Activated CD8-positive, alpha-beta memory T cell treated with anti-CD3 and anti-CD28 coated beads, Interleukin-2, amount 50 U/mL, for 4 hours (primary cell): ENCODE measurements around the gene CTXN2.
A peak's percentile ranks its signal among the peaks of the same experiment; 100 is the strongest.

Source experiments
- DNase-seq: peaks from one replicate; pipeline ENCODE4 v3.0.0-alpha.2; 2020

The CTXN2 gene

DNA sequence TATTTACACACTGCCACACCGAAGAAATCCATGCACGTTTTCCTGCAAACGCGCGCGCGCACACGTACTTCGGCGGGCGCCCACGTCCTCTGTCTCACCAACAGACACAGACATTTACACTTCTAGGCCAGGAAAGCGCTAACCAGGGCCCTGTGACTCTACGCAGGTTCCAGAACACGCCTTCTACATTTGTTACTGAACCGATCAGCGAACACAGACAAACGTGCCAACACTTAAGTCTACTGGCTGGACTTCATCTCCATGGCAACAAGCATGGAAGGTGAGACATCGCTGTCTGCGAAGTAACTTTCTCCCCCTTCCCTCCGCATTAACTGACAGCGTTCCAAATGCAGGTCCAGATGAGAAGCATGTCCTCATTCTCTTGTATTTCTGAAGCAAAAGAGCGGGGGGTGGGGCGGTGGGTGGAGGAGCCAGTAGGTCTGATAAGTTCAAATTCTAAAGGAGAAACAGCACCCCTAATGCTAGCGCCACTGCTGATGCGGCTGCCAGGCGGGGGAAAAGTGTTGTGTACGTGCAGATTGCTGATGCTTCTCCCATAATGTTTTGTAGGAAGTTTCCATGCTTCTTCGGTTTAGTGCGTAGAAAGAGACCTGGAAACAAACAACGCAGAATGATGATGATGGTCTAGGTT, at the start of gene CTXN2:
Gene CTXN2, plus strand, starts transcription at position 92 of the 652 bp plus-strand sequence. CDS start 9,636 bp downstream, outside the sequence.
- no peak for DNase-seq

DNA sequence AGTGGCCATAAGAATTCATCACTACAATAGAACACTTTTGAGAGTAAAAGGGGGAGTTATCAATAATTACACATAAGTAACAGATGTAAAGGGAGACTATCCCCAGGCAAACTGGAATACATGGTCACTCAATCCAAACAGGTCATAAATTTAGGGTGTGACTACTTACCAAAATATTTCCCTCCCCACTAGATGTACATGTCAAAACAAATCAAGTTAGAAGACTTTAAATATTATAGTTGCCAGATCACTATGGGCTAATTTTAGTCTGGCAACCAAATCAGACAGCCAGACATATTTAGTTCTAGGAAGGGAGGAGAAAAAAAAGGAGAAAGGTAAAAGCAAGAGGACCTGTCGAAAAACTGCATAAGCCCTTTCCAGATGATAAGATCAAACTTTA, 47.6 kb upstream of the CTXN2 start:
- DNase-seq = no peak

DNA sequence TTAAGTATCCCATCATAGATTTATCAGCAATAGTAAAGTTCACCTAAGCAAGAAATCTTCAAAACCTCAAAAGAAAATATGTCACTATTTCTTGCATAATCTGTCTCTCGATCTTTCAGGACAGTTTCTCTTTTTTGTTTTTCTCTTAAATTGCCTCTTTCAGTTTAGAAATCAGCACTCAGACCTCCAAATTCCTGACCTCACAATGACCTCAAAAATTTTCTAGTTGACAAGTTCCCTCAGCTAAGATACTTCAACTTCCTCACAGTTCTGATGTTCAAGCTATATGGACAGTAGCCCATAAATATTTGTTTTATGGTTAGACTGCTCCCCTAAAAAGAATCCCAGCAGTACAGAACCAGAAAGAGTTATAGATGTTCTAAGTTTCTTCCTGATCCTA, 46.6 kb upstream of the CTXN2 start:
- no peak for DNase-seq

DNA sequence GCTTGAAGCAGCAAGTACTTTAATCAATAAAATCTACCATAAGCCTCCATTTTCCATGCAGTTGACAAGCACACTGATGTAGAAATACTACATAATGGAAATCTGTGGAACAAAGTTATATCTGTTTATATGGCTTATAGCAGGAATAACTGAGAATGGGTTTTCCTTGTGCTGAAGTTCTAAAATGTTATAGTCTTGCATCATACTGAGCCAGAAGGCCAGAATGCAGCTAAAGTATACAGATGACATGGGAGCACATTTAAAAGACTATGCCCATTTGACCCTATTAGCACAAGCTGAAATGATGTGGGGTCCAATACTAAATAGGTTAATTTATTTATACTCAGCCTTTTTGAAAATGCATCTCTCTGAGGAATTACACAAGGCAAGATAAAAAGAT, 45.5 kb upstream of the CTXN2 start:
- no peak for DNase-seq

DNA sequence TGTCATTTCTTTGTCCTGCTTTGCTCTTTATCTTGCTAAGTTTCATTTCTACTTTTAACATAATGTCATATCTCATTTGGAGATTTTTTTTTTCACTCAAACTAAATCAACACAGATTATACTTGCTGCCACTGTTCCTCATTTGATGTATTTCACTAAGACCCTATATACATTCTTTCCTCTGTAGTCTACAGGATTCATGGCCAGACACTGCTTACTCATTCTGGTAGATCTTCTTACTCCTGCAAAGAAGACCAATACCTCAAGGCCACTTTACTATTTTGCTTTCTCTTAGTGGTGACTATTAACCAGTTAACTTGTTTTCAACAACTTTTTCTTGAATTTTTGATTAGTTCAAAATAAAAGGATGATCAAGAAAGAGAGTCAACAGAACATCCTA, 44.1 kb upstream of the CTXN2 start:
- no peak for DNase-seq

DNA sequence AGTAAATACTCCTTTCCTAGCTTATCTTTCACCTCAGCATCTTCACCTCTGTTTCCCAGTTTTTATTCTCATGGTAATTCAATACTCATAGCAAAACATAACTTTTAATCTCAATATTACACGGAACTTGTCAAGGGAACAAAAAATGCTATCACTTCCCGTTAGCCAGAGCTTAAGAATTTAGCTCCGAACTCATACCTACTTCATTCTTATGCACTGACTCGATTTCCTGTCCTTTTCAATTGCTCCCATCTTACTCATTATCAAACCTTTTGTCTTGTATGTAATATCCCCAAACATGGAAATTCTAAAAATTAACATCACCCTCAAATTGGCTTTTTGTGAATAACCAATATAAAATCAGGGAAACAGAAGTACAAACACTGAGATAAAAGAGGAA, 41.6 kb upstream of the CTXN2 start:
- no peak for DNase-seq

DNA sequence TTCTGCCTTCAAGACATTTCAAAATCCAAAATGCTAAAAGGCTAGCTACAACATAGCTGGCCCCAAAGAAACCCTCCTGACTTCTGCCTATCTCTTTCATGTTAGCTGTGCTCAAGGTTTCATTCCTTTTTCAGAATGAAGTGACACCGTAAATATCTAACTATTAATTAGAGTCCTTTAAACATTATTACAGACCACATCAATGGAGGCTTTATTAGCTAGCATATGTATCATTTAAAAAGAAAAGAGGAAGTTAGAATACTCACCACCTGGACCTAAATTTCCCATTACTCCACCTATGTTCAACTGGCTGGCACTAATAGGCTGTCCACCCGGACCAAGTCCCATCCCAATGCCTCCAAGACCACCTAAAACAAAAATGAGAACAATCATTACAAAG, 37.9 kb upstream of the CTXN2 start:
- DNase-seq = no peak

DNA sequence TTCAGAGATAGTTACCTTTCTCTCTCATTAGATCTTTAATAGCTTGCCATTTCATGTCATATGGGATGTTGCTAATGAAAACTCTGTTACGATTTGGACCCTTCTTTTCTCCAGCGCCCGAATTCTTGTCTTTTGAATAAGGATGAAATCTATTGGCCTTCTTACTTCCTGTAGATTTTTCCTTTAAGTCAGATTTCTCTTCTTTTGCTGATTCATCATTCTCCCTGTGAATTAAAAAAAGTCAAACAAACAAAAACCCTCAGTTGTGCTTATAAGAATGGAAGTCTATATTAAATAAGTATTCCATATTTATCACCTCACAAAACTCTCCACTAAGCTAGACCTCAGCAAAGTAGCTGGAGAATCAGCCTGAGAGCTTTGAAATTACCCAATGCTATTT, 22.8 kb upstream of the CTXN2 start:
- no peak for DNase-seq

DNA sequence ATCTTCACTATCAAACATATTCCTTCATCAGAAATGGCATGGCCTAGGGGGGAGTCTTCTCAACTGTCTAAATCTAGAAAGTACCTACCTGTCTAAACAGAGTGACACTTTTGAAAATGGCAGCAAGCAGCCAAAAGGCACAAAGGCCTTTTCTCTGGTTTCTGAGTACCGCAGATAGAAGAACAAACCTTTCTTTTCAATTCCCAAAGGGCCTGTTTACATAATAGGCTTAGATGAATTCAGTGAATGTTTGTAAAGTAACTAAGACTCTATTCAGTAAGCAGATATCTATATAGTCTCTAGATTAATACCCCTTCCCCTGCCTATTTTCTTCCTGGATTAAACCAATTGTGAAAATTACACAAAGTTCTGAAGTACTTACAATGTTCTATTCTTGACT, 20.5 kb upstream of the CTXN2 start:
- no peak for DNase-seq

DNA sequence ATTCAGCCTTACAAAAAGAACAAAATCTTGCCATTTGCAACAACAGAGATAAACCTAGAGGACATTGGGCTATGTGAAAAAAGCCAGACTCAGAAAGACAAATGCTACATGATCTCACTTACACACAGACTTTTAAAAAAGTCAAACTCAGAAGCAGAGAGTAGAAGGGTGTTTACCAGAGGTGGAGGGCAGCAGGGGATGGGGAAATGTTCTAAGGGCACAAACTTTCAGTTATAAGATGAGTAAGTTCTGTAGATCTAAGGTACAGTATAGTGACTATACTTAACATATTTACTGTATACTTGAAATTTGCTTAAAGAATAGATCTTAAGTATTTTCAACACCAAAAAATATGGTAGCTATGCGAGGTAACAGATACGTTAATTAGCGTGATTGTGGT, 16.3 kb upstream of the CTXN2 start:
- no peak for DNase-seq

DNA sequence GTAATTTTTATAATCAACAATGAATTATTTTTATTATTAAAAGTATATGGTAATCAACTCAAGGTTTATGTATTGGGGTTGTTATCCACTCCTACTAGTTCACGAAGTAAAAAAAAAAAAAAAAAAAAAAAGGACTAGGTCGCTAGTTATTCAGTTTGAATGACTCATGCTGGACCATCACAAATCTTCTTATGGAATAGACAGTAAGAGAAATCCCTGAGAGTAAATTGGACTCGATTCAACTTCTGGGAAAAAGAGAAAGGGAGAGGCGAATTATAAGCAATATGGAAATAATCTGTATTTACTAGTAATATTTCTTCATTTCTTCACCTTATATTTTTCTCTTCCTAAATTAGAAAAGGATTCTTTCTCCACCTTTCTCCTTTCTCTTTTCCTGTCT, 15.4 kb upstream of the CTXN2 start:
- no peak for DNase-seq

DNA sequence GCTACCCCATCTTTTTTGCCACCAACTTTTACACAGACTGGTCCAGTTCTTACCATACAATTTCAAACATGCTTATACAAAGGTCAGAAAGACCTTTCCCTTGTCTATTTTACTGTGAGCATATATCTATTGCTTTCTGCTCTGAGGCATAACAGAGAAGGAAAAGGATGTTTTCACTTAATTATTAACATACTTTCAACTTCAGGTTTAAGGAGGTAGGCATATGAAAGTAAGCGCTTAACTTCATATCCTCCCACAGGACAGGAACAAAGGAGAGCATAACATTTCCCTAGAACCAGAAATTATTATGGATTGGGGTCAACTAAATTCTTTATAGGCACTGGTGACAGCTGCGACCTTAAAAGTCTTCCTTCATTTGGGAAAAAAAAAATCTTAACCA, 14.5 kb upstream of the CTXN2 start:
- DNase-seq = no peak

DNA sequence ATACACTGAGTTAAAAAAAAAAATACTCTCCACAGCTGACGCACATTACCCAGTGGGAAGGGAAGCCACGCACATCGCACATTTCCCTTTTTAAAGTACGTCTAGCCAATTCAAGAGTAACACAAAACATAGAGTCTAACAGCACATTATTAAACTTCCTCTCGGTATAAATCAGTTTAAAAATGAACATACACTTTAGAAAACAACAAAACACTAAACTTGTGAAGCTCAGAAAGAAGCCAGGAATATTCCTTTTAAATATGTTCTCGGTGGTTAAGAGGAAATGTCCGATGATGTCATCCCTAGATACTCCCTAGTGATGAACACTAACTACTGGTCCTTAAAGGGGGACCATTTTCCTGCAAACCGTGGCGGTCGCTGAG, 14.1 kb upstream of the CTXN2 start:
- DNase-seq = no peak

DNA sequence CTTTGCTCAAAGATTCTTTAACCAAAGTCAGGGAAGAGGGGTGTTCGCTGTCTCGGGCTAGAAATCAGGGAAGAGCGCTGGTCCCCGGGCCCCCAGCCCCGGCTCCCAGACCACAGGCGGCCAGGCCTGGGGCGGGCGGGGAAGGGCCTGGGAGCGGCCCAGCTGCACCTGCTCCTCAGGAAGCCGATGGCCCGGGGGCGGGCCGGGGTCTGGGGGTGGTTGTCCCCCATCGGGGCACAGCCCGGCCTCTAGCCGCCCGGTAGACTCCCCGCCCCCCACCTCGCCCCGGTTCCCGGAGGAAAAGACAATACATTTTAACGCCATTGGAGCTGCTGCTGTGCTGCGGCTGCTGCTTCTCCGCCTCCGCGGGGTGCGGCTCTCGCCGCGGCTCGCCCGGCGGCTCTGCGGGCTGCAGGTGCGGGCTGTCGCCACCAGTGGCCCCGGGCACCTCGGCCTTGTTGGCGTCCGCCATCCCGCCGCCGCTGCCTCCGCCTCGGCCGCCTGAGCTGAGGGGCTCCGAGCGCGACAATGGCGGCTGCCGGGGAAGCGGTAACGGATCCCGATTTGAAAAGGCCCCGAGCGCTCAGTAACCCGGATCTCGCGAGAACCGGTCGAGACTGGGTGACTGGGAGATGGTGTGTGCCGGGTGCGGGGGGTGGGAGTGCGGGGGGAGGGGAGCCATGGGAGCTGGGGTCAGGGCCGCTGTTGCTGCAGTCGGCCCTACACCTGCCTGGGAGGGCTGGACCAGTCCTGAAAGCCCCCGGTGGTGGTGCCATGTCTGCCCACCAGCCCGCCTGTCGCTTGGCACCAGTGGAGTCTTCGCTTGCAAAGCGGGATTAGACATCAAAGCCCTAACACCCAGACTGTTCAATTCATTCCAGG, 13.5 kb upstream of the CTXN2 start, which contains the start of gene MYEF2:
Gene MYEF2, minus strand, starts transcription at position 530 of the 882 bp plus-strand sequence. Its CDS starts 58 bp downstream, at position 472.
- peak; percentile 57 for DNase-seq

DNA sequence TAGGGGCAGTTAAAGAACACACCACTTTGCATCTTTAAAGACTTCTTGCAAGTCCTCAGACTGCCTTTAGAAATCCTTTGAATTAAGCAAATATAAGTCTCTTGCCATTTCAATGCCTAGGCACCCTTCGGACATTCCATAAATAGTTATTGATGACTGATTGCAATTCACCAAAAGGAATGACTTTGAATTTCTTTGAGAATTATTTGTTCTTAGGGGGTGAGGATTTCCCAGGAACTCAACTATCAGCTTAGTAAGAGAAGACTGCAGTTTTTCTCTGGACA, 12.9 kb upstream of the CTXN2 start:
- DNase-seq = no peak

DNA sequence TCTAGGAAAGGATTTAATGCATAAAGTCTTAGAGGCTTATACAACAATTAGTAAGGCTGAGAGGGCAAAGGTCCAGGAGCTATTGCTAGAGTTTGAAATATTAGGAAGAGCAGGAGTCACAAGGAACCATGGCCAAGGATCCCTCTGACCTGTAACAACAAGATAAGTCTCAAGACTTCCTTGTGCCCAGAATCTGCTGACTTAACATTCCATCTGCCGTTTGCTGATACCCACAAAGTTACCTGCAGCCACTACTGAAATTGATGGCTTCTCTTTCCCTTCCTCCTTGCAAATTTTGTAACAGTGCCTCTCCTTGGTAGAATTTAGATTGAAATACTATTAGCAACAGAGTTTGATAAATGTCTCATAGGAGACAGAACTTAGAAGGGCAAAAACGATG, 8.7 kb upstream of the CTXN2 start:
- no peak for DNase-seq

DNA sequence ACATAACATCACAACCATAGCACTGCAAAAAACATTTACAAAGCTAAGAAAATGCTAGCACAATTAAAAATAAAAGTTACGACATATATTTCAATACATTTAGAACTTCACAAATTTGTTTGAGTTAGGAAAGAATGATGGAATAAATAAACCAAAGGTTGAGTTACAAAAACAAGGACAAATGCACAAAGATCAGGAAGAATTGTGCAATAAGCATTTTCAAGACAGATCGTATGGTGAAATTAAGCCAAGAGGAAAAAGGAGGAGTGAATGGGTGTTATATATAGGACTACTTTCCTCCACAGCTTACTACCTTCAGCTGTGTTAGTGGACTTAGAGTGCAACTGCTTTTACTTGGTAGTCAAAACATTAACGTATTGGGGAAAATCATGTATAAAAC, 5.9 kb upstream of the CTXN2 start:
- no peak for DNase-seq

DNA sequence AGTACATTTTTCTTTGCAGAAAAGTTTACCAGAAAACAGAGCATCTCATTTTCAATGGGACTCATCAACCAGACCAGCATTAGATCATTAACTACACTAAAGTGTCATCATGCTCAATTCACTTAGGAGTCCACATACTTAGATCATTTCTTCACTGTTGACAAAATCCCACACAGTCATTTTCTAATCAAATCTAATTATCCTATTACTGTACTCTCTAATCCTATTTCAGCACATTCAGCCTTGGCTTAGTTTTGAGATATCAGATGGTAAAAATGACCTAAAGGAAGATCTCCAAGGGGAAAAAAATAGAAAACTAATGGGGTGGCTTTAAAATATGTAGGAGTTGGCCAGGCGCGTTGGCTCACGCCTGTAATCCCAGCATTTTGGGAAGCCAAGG, 5.2 kb upstream of the CTXN2 start:
- no peak for DNase-seq

DNA sequence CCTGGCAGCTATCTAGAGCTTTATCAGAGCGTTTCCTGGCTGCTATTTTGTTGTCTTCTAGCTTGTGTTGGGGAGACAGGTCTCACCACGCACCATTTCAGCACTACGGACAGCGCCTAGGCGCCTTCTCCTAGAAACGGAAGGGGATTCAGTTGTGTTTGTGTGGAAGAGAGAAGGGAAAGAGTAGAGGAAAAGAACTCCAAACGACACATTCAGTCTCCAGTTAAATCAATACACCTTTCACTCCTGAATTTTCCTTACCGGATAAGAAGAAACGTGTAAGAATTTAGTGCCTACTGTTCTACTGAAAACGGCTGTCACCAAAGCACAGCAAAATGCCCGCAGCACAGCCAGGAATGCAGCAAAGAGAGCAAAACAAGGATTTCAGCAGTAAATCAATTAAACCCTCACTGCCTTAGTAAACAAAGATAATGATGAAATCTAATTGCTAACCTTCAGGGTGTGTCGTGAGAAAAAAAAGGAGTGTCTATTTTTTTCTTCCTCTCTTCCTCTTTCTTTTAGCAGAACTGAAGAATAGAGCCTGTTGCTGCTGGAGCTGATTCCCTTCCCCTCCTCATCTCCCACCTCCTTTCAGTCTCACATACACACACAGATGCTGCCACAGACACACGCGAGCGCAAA, 412 bp upstream of the CTXN2 start:
- peak; percentile 16 for DNase-seq

DNA sequence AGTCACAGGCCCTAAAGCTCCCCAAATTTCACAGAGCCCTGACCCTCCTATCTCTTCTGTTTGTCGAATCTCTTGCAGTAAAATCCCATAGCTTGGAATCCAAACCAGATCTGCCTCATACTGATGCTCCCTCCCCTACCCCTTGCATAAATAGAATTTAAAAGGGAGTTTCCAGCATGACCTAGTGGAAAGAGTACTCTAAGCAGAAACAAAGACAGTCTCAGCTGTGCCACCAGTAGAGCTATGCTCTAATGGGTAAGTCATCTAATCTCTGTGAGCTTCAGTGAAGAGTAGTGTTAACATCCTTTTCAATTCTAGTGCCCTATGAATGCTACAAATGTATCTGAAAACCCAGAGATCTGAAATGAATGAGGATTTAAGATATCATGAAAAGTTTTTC, 10.6 kb downstream of the CTXN2 start:
- no peak for DNase-seq

DNA sequence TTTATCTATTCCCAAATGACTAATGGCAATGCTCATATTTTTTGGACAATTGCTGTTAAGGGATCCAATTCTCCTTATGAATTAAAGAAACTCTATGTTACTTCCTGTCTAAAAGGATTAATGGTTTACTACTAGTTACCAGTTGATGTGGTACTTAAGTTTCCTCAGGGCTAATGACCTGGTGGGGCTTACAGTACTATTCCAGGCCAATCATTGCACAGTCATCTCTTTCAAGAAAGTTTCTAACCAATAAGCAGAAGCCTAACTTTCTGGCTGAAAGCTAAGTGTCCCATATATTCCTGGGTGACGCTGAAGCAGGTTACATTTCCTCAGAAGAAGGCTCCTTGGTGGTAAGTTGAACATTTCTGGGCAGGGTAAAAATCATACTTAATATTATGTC, 14.5 kb downstream of the CTXN2 start, which contains the start of gene SLC12A1:
Gene SLC12A1, plus strand, starts transcription at position 322 of the 400 bp plus-strand sequence. CDS start 1,418 bp downstream, outside the sequence.
- DNase-seq = no peak

DNA sequence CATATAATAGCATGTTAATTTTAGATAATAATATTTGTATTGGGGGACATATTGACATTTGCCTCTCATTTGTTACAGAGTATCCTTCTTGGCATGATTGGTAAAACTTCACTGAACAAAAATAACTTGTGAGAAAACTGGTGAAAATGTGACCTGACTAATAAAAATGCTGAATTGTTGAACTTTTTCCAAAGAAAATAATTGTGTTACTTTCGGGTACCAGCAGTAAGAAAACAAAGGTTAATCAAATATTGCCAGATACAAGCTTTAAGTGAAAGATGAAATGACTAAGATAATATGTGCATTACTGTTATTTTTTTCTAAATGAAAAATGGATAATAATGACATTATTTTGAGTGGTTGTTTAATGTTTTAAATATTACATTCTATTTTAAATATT, 29.8 kb downstream of the CTXN2 start:
- DNase-seq = no peak

DNA sequence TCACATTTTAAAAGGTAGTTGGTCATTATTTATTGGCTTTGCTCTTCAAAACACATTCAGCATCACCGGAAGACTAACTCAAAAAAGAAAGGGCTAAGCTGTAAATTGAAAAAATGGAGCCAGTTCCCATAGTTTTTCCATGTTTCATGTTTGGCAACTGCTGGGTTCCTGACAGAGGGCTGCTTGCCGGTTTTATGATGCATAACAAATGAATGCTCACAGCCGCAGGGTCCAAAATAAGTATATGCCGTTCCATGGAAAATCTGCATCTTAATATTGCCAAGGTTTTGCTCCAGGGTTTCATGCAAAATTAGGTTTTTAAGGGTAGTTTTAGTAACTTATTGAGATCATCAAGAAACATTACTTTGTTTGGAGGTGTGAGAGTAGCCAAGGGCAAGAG, 30.4 kb downstream of the CTXN2 start:
- DNase-seq = no peak

DNA sequence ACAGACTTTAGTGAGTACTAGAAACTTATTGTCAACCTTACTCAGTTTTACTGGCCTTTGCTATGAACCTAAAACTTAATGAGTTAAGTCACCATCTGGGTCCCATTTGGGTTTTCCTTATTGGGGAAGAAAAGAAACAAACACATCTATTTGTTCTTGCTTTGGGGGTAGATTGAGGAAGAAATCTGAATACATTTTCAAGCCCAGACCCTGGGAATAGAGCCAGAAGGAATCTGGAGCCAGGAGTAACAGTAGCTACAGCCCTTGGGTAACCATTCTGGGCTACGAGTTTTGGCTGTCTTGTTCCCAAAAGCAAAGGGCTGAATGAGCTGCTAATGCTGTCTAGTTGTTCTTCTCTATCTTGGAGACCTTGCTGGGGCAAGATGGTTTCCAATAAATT, 31.2 kb downstream of the CTXN2 start:
- DNase-seq = no peak
